ENCODE measurements around the gene ATP1B3. TPM values are rescaled to one million over a fixed set of nuclear protein-coding genes. Genes with fewer than 3 reads are reported as not detected.
A peak's percentile ranks its signal among the peaks of the same experiment; 100 is the strongest.
"Not testable (repeated sequence)": the region's sequence is repeated elsewhere in the genome, so short reads cannot be mapped to it uniquely, and the experiment has no call there.

Gene ATP1B3
- total RNA-seq, 2 donors from 2014 or later: 37.3 to 70.4 TPM

- Mint-ChIP-seq H3K27me3 (peaks cover 12% of the 10 kb centered on the region), H3K4me1 (peaks cover 5% of the 10 kb centered on the region), H3K27ac (no peak overlapping the region), H3K4me3 (no peak overlapping the region), H3K36me3 (ENCODE audit: low read depth) (no peaks in the 10 kb centered on the region)
- DNase-seq (no peak), ATAC-seq (no peak)
- no peaks in the 10 kb centered on the region for H3K9me3 ChIP-seq (ENCODE audit: control insufficient read depth, low read length, poor library complexity, severe bottlenecking)
These were observed 11.3 kb upstream of the ATP1B3 start for GRCh38 chr3:141865101-141865500.

GRCh38 chr3:141870091-141870687 lies 6.3 kb upstream of the ATP1B3 start:
- ATAC-seq (no peak), DNase-seq (no peak)
- peaks cover 10% of the 10 kb centered on the region for H3K27me3 Mint-ChIP-seq
- no peak overlapping the region for H3K27ac Mint-ChIP-seq
- H3K4me3 Mint-ChIP-seq: no peak overlapping the region
- peaks cover 4% of the 10 kb centered on the region for H3K4me1 Mint-ChIP-seq
- no peaks in the 10 kb centered on the region for H3K36me3 Mint-ChIP-seq (ENCODE audit: low read depth)
- no peaks in the 10 kb centered on the region for H3K9me3 ChIP-seq (ENCODE audit: control insufficient read depth, low read length, poor library complexity, severe bottlenecking)

DNA sequence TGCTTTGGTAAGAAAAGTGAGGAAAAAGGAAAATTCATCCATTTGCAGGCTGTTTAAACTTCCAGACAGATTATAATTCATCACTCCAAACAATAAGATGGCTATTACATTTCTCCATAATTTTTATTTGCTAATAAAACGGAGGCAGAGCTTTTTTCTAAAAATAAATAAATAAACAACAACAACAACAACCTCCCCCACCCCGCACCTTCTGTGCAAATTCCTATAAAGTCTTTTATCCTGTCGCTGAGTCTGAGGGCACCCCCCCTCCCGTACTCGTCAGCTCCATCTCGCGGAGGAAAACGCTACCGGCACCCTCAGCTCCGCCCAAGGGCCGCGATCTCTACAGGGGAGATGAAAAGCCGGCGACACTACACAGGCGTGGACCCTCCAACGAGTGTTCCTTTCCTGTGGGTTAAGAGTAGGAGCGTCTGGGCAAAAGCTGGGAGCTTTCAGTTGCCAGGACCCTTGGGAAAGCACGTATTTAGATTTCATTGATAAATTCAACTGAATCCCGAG lies 1.0 kb upstream of the ATP1B3 start:
- H3K9me3 ChIP-seq (ENCODE audit: control insufficient read depth, low read length, poor library complexity, severe bottlenecking): no peaks in the 10 kb centered on the region
- Mint-ChIP-seq H3K36me3 (ENCODE audit: low read depth) (peaks cover 2% of the 10 kb centered on the region), H3K4me3 (peak overlapping the region; percentile 96), H3K4me1 (peaks cover 17% of the 10 kb centered on the region), H3K27me3 (no peaks in the 10 kb centered on the region), H3K27ac (peak overlapping the region; percentile 95)
- ATAC-seq: peak; percentile 70
- DNase-seq: peak; percentile 68 to 72 (median 70)

DNA sequence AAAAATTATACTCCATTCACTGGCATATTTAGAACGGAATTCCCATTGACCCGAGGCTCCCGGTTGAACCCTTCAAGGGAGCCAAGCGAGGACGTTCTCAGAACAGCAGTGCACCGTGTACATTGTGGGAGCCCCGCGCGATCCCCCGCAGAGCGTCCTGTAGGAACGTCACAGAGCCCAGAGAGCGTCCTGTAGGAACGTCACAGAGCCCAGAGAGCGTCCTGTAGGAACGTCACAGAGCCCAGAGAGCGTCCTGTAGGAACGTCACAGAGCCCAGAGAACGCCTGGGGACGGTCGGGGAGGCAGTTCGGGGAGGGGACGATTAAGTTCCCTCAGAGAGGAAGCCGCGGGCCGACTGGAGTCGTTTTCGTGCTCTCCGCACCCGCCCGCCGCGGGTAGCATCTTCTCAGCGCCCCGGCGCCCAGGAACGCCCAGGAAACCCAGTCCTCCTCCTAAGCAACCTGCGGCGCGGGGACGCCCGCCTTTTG lies 506 bp upstream of the ATP1B3 start:
- Mint-ChIP-seq H3K4me3 (peak overlapping the region; percentile 96), H3K27me3 (no peaks in the 10 kb centered on the region), H3K4me1 (peaks cover 17% of the 10 kb centered on the region), H3K27ac (peak overlapping the region; percentile 95), H3K36me3 (ENCODE audit: low read depth) (peaks cover 2% of the 10 kb centered on the region)
- DNase-seq (peak; percentile 59 to 72 (median 68)), ATAC-seq (peak; percentile 71)
- no peaks in the 10 kb centered on the region for H3K9me3 ChIP-seq (ENCODE audit: control insufficient read depth, low read length, poor library complexity, severe bottlenecking)

DNA sequence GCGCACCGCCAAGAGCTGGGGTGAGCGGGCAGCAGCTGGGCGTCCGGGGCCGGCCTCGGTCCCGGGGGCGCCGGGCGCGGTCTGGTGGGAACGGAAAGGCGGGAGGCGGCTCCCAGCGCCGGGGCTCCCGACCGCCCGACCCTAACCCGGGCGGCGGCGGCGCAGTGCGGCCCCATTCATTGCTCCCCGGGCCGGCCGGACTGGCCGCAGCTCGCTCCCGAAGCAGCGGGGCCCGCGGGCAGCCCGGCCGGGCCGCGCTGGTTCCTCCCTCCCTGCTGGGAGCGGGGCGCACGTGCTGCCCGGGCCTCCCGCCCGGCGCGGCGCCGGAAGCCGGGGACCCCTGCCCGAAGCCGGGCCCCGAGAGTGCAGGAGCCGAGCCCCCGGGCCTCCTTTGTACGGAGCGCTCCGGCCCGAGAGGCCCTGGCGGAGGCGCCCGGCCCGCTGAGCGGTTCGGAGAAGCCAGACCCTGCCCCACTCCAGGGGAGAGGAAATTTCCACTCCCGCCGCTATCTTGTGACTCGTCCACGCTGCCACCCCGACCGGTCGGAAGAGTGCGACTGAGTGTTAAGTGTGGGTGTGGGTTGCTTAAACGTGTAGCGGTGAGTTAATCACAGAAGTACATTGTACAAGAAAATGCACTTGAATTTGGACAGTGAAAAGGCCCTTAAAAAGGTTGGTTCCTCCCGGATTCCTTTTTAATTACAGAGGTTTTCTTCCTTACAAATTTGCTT lies 613 bp downstream of the ATP1B3 start:
- peak overlapping the region; percentile 96 for H3K4me3 Mint-ChIP-seq
- peaks cover 23% of the 10 kb centered on the region for H3K4me1 Mint-ChIP-seq
- H3K36me3 Mint-ChIP-seq (ENCODE audit: low read depth): peaks cover 2% of the 10 kb centered on the region
- DNase-seq (peak; percentile 8 to 39 (median 29)), ATAC-seq (peak; percentile 7)
- no peaks in the 10 kb centered on the region for H3K27me3 Mint-ChIP-seq
- H3K27ac Mint-ChIP-seq: peak overlapping the region; percentile 95
- no peaks in the 10 kb centered on the region for H3K9me3 ChIP-seq (ENCODE audit: control insufficient read depth, low read length, poor library complexity, severe bottlenecking)

DNA sequence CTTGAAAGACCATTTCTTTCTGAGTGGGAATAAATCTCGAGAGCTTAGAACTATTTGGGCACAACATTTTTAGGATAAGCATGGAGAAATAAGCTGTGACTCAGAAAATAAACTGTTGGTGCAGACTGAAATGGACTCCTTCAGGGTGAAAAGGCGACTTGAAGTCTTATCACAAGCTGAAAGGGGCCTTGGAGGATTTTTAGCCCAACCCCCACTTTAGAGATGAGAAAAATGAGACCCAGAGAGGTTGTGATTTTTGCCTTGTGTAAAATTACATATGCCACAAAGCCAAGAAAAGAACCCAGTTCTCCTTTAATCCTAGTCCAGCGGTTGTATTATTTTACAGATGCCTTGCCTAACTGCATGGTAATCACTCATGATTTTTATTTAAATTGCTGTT lies 1.5 kb downstream of the ATP1B3 start:
- Mint-ChIP-seq H3K4me1 (peaks cover 25% of the 10 kb centered on the region), H3K36me3 (ENCODE audit: low read depth) (peaks cover 2% of the 10 kb centered on the region), H3K27me3 (no peaks in the 10 kb centered on the region), H3K27ac (peak overlapping the region; percentile 57), H3K4me3 (peak overlapping the region; percentile 84)
- DNase-seq (no peak), ATAC-seq (no peak)
- no peaks in the 10 kb centered on the region for H3K9me3 ChIP-seq (ENCODE audit: control insufficient read depth, low read length, poor library complexity, severe bottlenecking)

GRCh38 chr3:141878326-141878725 lies 1.9 kb downstream of the ATP1B3 start:
- no peak for ATAC-seq

GRCh38 chr3:141878817-141879216 lies 2.4 kb downstream of the ATP1B3 start:
- ATAC-seq: no peak
- Mint-ChIP-seq H3K4me3 (no peak overlapping the region), H3K27ac (no peak overlapping the region), H3K27me3 (no peaks in the 10 kb centered on the region), H3K4me1 (peaks cover 30% of the 10 kb centered on the region), H3K36me3 (ENCODE audit: low read depth) (peaks cover 2% of the 10 kb centered on the region)
- H3K9me3 ChIP-seq (ENCODE audit: control insufficient read depth, low read length, poor library complexity, severe bottlenecking): no peaks in the 10 kb centered on the region
- DNase-seq: no peak

More at GRCh38 chr3:141878326-141878725, 1.9 kb downstream of the ATP1B3 start:
- no peaks in the 10 kb centered on the region for H3K9me3 ChIP-seq (ENCODE audit: control insufficient read depth, low read length, poor library complexity, severe bottlenecking)
- H3K4me3 Mint-ChIP-seq: peak overlapping the region; percentile 84
- DNase-seq: no peak
- peaks cover 2% of the 10 kb centered on the region for H3K36me3 Mint-ChIP-seq (ENCODE audit: low read depth)
- H3K4me1 Mint-ChIP-seq: peaks cover 26% of the 10 kb centered on the region
- peak overlapping the region; percentile 57 for H3K27ac Mint-ChIP-seq
- no peaks in the 10 kb centered on the region for H3K27me3 Mint-ChIP-seq

DNA sequence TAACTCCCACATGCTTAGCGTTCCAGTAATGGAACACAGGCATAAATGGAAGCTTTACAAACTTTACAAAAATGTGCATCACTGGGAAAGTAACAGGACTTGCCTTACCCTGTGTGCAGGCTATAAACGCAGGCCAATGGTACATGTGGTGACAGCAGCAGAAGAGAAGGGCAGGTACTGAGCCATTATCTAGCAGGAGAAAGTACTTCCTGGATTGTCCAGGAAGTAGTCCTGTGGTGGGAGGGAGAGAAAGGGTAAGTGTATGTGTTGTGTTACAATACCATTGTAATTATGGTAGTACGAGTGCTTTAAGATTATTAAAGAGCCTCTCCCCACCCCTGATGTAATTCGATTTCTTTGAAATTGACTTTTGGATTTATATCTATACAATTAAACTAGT lies 5.3 kb downstream of the ATP1B3 start:
- Mint-ChIP-seq H3K4me3 (no peak overlapping the region), H3K27me3 (no peaks in the 10 kb centered on the region), H3K27ac (no peak overlapping the region), H3K36me3 (ENCODE audit: low read depth) (no peaks in the 10 kb centered on the region), H3K4me1 (peaks cover 35% of the 10 kb centered on the region)
- no peaks in the 10 kb centered on the region for H3K9me3 ChIP-seq (ENCODE audit: control insufficient read depth, low read length, poor library complexity, severe bottlenecking)
- ATAC-seq (no peak), DNase-seq (no peak)

- peaks cover 20% of the 10 kb centered on the region for H3K4me1 Mint-ChIP-seq
- no peak overlapping the region for H3K4me3 Mint-ChIP-seq
- no peaks in the 10 kb centered on the region for H3K9me3 ChIP-seq (ENCODE audit: control insufficient read depth, low read length, poor library complexity, severe bottlenecking)
- H3K27me3 Mint-ChIP-seq: no peaks in the 10 kb centered on the region
- no peak for ATAC-seq
- DNase-seq: no peak
- no peak overlapping the region for H3K27ac Mint-ChIP-seq
- no peaks in the 10 kb centered on the region for H3K36me3 Mint-ChIP-seq (ENCODE audit: low read depth)
These were observed 10.6 kb downstream of the ATP1B3 start for GRCh38 chr3:141887051-141887450.

DNA sequence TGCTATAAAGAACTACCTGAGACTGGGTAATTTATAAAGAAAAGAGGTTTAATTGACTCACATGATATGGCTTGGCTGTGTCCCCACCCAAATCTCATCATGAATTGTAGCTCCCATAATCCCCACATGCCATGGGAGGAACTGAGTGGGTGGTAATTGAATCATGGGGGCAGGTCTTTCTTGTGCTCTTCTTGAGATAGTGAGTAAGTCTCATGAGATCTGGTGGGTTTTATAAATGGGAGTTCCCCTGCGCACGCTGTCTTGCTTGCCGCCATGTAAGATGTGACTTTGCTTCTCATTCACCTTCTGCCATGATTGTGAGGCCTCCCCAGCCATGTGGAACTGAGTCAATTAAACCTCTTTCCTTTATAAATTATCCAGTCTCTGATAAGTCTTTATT lies 12.1 kb downstream of the ATP1B3 start:
- H3K4me1 Mint-ChIP-seq: peaks cover 19% of the 10 kb centered on the region
- H3K27me3 Mint-ChIP-seq; H3K27ac Mint-ChIP-seq; ATAC-seq; DNase-seq; H3K4me3 Mint-ChIP-seq; H3K36me3 Mint-ChIP-seq (ENCODE audit: low read depth); H3K9me3 ChIP-seq (ENCODE audit: control insufficient read depth, low read length, poor library complexity, severe bottlenecking): not testable (repeated sequence)

GRCh38 chr3:141894524-141895176 lies 18.2 kb downstream of the ATP1B3 start:
- Mint-ChIP-seq H3K36me3 (ENCODE audit: low read depth) (peaks cover 5% of the 10 kb centered on the region), H3K27ac (no peak overlapping the region), H3K4me3 (no peak overlapping the region), H3K27me3 (no peaks in the 10 kb centered on the region), H3K4me1 (peaks cover 8% of the 10 kb centered on the region)
- H3K9me3 ChIP-seq (ENCODE audit: control insufficient read depth, low read length, poor library complexity, severe bottlenecking): no peaks in the 10 kb centered on the region
- DNase-seq (no peak), ATAC-seq (no peak)

DNA sequence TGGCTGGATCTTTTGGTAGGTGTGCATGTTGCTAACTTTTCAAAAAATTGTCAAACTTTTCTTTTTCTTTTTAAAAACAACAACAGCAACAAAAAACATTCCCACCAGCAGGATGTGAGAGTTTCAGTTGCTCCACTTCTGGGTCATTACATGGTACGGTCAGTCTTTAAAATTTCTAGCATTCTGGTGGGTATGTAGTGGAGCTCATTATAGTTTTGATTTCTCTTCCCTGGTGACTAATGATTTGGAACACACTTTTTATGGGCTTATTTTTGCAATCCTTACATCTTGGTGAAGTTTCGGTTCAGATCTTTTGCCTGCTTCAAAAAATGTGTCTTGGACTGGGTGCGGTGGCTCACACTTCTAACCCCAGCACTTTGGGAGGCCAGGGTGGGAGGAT lies 19.3 kb downstream of the ATP1B3 start:
- no peak overlapping the region for H3K4me3 Mint-ChIP-seq
- H3K36me3 Mint-ChIP-seq (ENCODE audit: low read depth): peaks cover 5% of the 10 kb centered on the region
- no peak for DNase-seq
- H3K4me1 Mint-ChIP-seq: peaks cover 8% of the 10 kb centered on the region
- no peaks in the 10 kb centered on the region for H3K9me3 ChIP-seq (ENCODE audit: control insufficient read depth, low read length, poor library complexity, severe bottlenecking)
- no peak overlapping the region for H3K27ac Mint-ChIP-seq
- ATAC-seq: no peak
- H3K27me3 Mint-ChIP-seq: no peaks in the 10 kb centered on the region

All from T-helper 17 cell (primary cell).